ENCODE measurements around the gene OTX2. TPM values are rescaled to one million over a fixed set of nuclear protein-coding genes. Genes with fewer than 3 reads are reported as not detected.

OTX2 gene
- total and polyA plus RNA-seq, 2 of the 13 experiments (the other 11 are each of a cell fraction or from before 2014, with no cell fraction given): not detected

- H3K27me3 ChIP-seq (ENCODE audit: control insufficient read depth in 1 of 2, insufficient read depth in 2 of 2, low read length in 2 of 2): no peaks in the 10 kb centered on the region
- no peaks in the 10 kb centered on the region for H4K20me1 ChIP-seq (ENCODE audit: insufficient read depth, low read length)
- no TSS peak for BruUV-seq (replicated peaks)
- no peak overlapping the region for H2AFZ ChIP-seq (ENCODE audit: low read length)
- intact Hi-C loops (cut with micrococcal nuclease; ENCODE audit: unreplicated experiment) (no loop called here), in situ Hi-C loops (cut with HindIII; ENCODE audit: extremely low pct_ligation_motif_present, low pct_unique_long_range_greater_than_20kb) (no loop called here)
- H3K9ac ChIP-seq (ENCODE audit: insufficient read depth, low read depth, low read length): no peak overlapping the region
- POLR2A ChIA-PET: no interaction called here
- no peaks in the 10 kb centered on the region for H3K79me2 ChIP-seq (ENCODE audit: insufficient read depth, low read length)
- WGBS (ENCODE audit: low lambda C conversion rate): 0% methylated on average over 2 of the region's 2 CpGs
- DNase-seq (ENCODE audit: low spot score) (no peak), ATAC-seq (no peak), FAIRE-seq (no peak)
- no peaks in the 10 kb centered on the region for H3K4me1 ChIP-seq (ENCODE audit: insufficient read depth, low read length)
- no peak overlapping the region for H3K4me3 ChIP-seq (replicated peaks in 1 of 3; ENCODE audit: insufficient read depth in 1 of 3, low read depth in 2 of 3, low read length in 3 of 3)
- CTCF ChIA-PET (ENCODE audit: low intra/inter-chr PET ratio, low total read pairs): no interaction called here
- H3K36me3 ChIP-seq (replicated peaks in 1 of 2; ENCODE audit: control insufficient read depth in 1 of 2, insufficient read depth in 2 of 2, low read length in 2 of 2): no peaks in the 10 kb centered on the region
- H3K27ac ChIP-seq (ENCODE audit: extremely low read length, insufficient read depth, low read length): no peak overlapping the region
- TF ChIP-seq SP1 (IDR thresholded peaks at IDR 0.05) (no peak), SP1 (CRISPR knock-in tag; IDR thresholded peaks at IDR 0.05) (no peak), POLR2AphosphoS5 (IDR thresholded peaks at IDR 0.05; ENCODE audit: low read depth, low read length) (no peak), PRPF4 (IDR thresholded peaks at IDR 0.05; ENCODE audit: low read depth, low read length, poor library complexity, severe bottlenecking) (no peak), REL (CRISPR knock-in tag; conservative IDR thresholded peaks at IDR 0.05) (no peak), ZNF33B (CRISPR knock-in tag; IDR thresholded peaks at IDR 0.05) (no peak), FLYWCH1 (CRISPR knock-in tag; IDR thresholded peaks at IDR 0.05) (no peak), CC2D1A (CRISPR knock-in tag; IDR thresholded peaks at IDR 0.05) (no peak), DNMT1 (CRISPR knock-in tag; IDR thresholded peaks at IDR 0.05) (no peak), ZNF83 (CRISPR knock-in tag; IDR thresholded peaks at IDR 0.05; ENCODE audit: borderline replicate concordance) (no peak)
- H3K4me2 ChIP-seq (ENCODE audit: low read depth, low read length): no peak overlapping the region
- H3K9me3 ChIP-seq (ENCODE audit: low read length): no peaks in the 10 kb centered on the region
Measured at GRCh38 chr14:56751471-56751870, 58.8 kb downstream of the OTX2 start.

Small RNAs within 50 kb of the gene (small RNA-seq; reads per million reads assigned to genes)
- gene RN7SL461P (ENCODE audit: insufficient read depth in 2 of 3, insufficient read length in 3 of 3, low read depth in 2 of 3, low replicate concordance in 1 of 3) (0 reads per million in 3 experiments), gene RNU6-1204P (ENCODE audit: insufficient read depth in 2 of 3, insufficient read length in 3 of 3, low read depth in 2 of 3, low replicate concordance in 1 of 3) (0 reads per million in 3 experiments)

Other genes starting within 250 kb of the OTX2 start
- gene TMEM260, start 230.7 kb downstream of the OTX2 start, total RNA-seq (2016; rRNA removed; fragmentation: Illumina TruSeq; extraction: Trizol): 4.8 and 9.3 TPM in 2 replicates
- 6.4 and 7.7 TPM in 2 replicates for gene TMEM260, start 230.7 kb downstream of the OTX2 start, polyA plus RNA-seq (2011; rRNA removed)

Data from HepG2 (cell line).